Measurements from ENCODE around the gene TSPAN6. TPM values are rescaled to one million over a fixed set of nuclear protein-coding genes. Genes with fewer than 3 reads are reported as not detected.

TSPAN6 gene, protein sequence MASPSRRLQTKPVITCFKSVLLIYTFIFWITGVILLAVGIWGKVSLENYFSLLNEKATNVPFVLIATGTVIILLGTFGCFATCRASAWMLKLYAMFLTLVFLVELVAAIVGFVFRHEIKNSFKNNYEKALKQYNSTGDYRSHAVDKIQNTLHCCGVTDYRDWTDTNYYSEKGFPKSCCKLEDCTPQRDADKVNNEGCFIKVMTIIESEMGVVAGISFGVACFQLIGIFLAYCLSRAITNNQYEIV
- total RNA-seq = 15.6 and 30.6 TPM in 2 replicates

DNA sequence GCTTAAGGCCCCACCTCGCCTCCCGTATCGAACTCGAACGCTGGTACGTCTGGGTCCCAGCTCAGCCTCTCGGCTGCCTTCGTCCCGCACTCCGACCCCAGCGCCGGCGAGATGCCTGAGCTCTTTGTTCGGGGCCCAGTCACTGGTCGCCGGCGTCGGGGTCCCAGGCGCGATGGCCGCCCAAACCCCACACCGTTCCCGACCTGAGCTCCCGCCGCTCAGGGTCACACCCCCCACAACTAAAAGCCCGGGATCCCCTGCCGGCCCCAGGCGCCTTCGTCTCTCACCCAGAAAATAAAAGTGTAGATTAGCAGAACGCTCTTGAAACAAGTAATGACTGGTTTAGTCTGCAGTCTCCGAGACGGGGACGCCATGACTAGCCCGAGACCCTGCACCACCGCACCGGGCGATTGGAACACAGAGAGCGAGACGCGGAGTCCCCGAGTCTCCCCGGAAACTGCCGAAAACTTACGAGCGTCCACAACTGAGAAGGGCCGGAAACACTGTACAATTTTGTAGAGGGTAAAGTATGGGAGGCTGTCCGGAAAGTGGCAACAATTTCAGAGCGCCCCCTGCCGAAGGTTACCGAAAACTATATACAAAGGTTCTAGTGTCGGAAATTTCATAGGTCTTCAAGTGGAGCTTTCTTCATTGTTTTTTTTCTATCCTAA, at the start of gene TSPAN6:
Gene TSPAN6 (minus strand): TSS at position 486 of the 671 bp plus-strand sequence. CDS start 112 bp downstream, at position 374.

DNA sequence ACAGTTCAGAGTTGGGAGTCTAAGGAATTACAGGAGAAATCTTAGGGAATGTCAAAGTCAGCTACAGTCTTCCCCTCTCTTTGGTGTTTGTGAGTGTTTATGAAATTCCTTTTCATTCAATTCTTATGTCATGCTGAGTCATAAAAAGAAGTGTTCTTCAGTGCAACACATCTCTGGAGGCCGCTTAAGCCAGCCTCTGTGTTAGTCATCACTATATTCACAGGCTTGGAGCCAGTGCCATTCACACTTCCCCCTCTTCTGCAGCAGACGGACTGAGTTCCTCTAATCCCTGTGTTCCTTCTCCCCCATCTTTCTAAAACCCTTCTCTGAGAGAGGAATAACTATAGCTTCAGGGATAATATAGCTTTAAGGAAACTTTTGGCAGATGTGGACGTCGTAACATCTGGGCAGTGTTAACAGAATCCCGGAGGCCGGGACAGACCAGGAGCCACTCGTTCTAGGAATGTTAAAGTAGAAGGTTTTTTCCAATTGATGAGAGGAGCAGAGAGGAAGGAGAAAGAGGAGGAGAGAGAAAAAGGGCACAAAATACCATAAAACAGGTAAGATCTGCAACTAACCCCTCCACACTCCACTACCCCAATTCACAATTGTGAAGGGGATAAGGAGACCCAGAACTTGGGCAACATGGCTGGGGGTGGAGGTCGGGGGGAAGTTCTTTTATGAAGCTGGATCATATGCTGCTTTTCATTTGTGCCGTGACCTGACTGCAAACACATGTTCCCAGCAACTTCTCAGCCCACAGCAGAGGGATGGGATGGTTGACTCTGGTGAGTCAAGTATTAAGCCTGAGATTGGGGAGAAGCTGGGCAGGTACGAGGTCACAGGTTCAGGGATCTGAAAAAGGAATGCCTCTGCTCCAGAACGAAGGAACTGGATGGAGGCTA, 7.6 kb upstream of the TSPAN6 start, which contains the start of gene SRPX2:
Gene SRPX2 (plus strand): TSS at position 244 of the 905 bp plus-strand sequence. CDS start 2,124 bp downstream, outside the sequence.

DNA sequence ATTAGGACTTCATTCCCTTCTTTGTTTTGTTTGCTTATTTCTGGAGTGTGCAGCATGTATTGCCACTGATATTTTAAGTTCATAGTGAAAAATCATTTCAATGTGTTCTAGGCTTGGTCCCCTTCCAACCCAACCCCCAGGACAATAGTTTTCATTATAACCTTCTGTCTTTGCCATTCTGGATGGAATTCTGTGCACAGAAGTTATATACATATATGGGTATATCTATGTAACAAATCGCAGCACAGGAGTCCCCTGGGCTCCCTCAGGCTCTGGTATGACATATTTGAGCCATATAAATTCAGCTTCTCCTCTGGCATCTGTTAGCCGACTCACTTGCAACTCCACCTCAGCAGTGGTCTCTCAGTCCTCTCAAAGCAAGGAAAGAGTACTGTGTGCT, 52.0 kb downstream of the TSPAN6 start, which contains the start of gene TNMD:
Gene TNMD (plus strand): TSS at position 326 of the 400 bp plus-strand sequence. CDS start 83 bp downstream, outside the sequence.

Other genes with a start within 250 kb of the TSPAN6 start
- 0.13 and 0.16 TPM in 2 replicates for gene PCDH19, start 226.5 kb downstream of the TSPAN6 start, total RNA-seq
- not detected in 2 replicates for gene TNMD, start 51.9 kb downstream of the TSPAN6 start, total RNA-seq
- gene SRPX2, start 7.4 kb upstream of the TSPAN6 start, total RNA-seq = 1.8 and 7.1 TPM in 2 replicates
- gene SYTL4, start 95.3 kb upstream of the TSPAN6 start, total RNA-seq = 1.8 and 3.6 TPM in 2 replicates
- 13.1 and 25.6 TPM in 2 replicates for gene CSTF2, start 183.6 kb upstream of the TSPAN6 start, total RNA-seq
- gene NOX1, start 237.6 kb upstream of the TSPAN6 start, total RNA-seq = not detected in 2 replicates

Data from mesangial cell (primary cell).